Heart left ventricle (tissue), 13 donors: ENCODE results near the gene RERG.

Source experiments
- POLR2A ChIP-seq, 2 donors: fragments of 450-650 bp; IDR thresholded peaks; one replicate each; pipeline ENCODE4 v1.6.1; 2017; ENCODE audit warnings: antibody characterized with exemption in 2 of 2, mild to moderate bottlenecking in 2 of 2, moderate library complexity in 2 of 2
- TF ChIP-seq, protein P1 (sequence below), 12 donors: fragments of 200-600 bp; sonication (generic) in 4 of 12; IDR thresholded peaks; one replicate each; pipeline versions ENCODE4 v1.5.0 to v1.8.0; 2018 to 2022; ENCODE audit warnings: antibody characterized with exemption in 12 of 12, mild to moderate bottlenecking in 5 of 12
- donor health status: ischemic (EF 13 %, LVEDD 7.1; RV severe dilation, severe dysfunction).
- donor health status: DM: no; HTN: yes; CAD: no.
- donor health status: DM: no; HTN: no; CAD: no.
- donor health status: ischemic (EF 25% LVEDD 6.9; RV normal size, moderate dysfunction).
- donor health status: ischemic (EF 25% LVEDD 5.7; RV mildly dilated, moderate dysfunction).
- donor health status: ischemic (EF 35%, LVEDD 5.7; RV mildly dilated, moderate dysfunction).
- donor health status: nonischemic (EF 11% LVEDD 7.7; RV severe dilation, severe dysfunction).
- donor health status: DM: yes; HTN: yes; CAD: no.
- donor health status: PGD.
- donor health status: ischemic (EF 29% LVEDD 5.4; RV normal size, mild dysfunction).
- donor health status: nonischemic (EF 23%, LVEDD 6.1; RV moderate dilation, normal function).

DNA sequence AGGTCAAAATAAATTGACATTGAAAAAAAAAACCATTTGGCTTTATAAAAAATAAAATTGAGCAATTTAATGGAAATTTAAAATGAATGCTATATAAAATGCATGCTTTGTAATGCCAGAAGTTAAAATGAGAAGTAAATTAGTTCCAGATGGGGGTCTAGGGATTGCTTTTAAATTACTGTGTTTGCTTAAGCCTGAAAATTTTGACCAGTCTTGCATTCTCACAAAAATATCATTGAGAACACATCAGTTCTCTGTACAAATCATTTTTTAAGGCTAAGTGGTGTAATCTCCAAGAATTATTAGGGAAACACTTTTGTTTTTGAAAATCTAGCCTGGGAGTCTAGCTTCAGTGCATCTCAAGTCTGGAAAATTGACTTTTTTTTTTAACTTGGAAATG, 90.7 kb downstream of the RERG start:
- TF ChIP-seq, protein P1, sequence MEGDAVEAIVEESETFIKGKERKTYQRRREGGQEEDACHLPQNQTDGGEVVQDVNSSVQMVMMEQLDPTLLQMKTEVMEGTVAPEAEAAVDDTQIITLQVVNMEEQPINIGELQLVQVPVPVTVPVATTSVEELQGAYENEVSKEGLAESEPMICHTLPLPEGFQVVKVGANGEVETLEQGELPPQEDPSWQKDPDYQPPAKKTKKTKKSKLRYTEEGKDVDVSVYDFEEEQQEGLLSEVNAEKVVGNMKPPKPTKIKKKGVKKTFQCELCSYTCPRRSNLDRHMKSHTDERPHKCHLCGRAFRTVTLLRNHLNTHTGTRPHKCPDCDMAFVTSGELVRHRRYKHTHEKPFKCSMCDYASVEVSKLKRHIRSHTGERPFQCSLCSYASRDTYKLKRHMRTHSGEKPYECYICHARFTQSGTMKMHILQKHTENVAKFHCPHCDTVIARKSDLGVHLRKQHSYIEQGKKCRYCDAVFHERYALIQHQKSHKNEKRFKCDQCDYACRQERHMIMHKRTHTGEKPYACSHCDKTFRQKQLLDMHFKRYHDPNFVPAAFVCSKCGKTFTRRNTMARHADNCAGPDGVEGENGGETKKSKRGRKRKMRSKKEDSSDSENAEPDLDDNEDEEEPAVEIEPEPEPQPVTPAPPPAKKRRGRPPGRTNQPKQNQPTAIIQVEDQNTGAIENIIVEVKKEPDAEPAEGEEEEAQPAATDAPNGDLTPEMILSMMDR (IDR thresholded peaks at IDR 0.05), result no peak
- TF ChIP-seq POLR2A (IDR thresholded peaks at IDR 0.05), result no peak
